Activated gamma-delta T cell (primary cell): ENCODE measurements around the gene TCEAL5.
"Not testable (repeated sequence)": the region's sequence is repeated elsewhere in the genome, so short reads cannot be mapped to it uniquely, and the experiment has no call there.

Experiments used
- DNase-seq: peaks from one replicate; lab custom pipeline; 2025; lab: John Stamatoyannopoulos, UW

The TCEAL5 gene

DNA sequence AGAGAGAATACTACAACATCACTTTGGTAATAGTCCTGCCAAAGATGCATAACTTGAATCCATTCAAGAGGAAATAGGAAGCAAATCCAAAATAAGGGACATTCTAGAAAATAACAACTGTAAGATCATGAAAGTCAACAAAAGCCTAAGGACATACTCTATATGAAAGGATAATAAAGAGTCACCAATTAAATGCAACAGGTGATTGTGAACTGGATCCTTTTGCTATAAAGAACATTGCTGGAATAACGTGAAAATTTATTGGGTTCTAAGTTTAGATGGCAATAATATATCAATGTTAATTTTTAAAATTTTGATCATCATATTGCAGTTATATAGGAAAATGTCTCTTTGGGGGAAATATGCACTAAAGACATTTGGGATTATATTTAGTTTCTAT, 41.7 kb downstream of the TCEAL5 start:
- no peak for DNase-seq

DNA sequence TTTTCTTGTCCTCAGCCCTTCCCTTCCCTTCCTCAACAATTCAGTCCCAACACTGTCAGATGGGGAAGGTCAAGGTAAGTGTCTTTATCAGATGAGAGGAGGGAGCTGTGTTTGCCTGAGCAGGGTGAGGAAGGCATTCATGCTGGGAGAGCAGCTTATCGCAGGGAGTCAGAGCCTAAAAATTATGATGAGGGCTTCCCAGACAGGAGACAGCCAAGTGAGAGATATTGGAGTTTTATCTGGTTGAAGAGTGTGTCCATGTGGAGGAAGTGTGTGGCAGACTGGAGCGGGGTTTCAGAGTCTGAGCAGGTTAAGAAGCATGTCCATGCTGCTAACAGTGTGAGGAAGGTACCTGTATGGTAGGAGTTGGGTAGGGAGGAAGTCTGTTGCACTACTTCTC, 43.3 kb downstream of the TCEAL5 start:
- no peak for DNase-seq

DNA sequence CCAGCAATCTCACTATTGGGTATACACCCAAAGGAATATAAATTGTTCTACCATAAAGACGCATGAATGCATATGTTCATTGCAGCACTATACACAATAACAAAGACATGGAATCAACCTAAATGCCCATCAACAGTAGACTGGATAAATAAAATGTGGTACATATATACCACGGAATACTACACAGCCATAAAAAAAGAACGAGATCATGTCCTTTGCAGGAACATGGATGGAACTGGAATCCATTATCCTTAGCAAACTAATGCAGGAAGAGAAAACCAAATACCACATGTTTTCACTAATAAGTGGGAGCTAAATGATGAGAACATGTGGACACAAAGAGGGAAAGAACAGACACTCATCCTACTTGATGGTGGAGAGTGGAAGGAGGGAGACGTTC, 50.6 kb downstream of the TCEAL5 start:
- not testable (repeated sequence) for DNase-seq
